ENCODE data around the gene ERP27. TPM values are rescaled to one million over a fixed set of nuclear protein-coding genes. Genes with fewer than 3 reads are reported as not detected.

ERP27 gene
- total RNA-seq, 1 donor from 2014 or later = 1.0 TPM

- H3K9me3 ChIP-seq (ENCODE audit: insufficient read depth, low read depth, low read length) = no peaks in the 10 kb centered on the region
- H3K4me1 Mint-ChIP-seq (ENCODE audit: low read depth, unreplicated experiment) = peaks cover 16% of the 10 kb centered on the region
- no peak overlapping the region for H3K4me3 Mint-ChIP-seq (ENCODE audit: unreplicated experiment)
- no peak overlapping the region for H3K27ac ChIP-seq (ENCODE audit: low read depth, low read length)
- no peaks in the 10 kb centered on the region for H3K79me2 ChIP-seq (ENCODE audit: insufficient read depth, low read length)
- no peaks in the 10 kb centered on the region for H3K36me3 ChIP-seq (ENCODE audit: insufficient read depth, low read length)
- H4K20me1 ChIP-seq (ENCODE audit: insufficient read depth, low read length) = no peaks in the 10 kb centered on the region
- DNase-seq (ENCODE audit: low read depth) = no peak
- no peaks in the 10 kb centered on the region for H3K27me3 Mint-ChIP-seq (ENCODE audit: low read depth, unreplicated experiment)
- no peak overlapping the region for H2AFZ ChIP-seq (ENCODE audit: low read depth, low read length)
- FAIRE-seq = no peak
- H3K4me1 ChIP-seq (ENCODE audit: insufficient read depth, low read length) = peaks cover 8% of the 10 kb centered on the region
- H3K4me2 ChIP-seq (ENCODE audit: low read length) = no peak overlapping the region
- TF ChIP-seq EZH2 (IDR thresholded peaks at IDR 0.05; ENCODE audit: insufficient read depth, low read length) = no peak
- no peak for TF ChIP-seq CTCF (IDR thresholded peaks at IDR 0.05; ENCODE audit: insufficient read depth, low read depth, low read length)
- no peaks in the 10 kb centered on the region for H3K36me3 Mint-ChIP-seq (ENCODE audit: low read depth, unreplicated experiment)
- H3K4me3 ChIP-seq (ENCODE audit: insufficient read depth, low read depth, low read length) = no peak overlapping the region
- H3K9me3 Mint-ChIP-seq (ENCODE audit: unreplicated experiment) = peaks cover 3% of the 10 kb centered on the region
- H3K9ac ChIP-seq (ENCODE audit: low read length) = no peak overlapping the region
- H3K27me3 ChIP-seq (ENCODE audit: insufficient read depth, low read length) = no peaks in the 10 kb centered on the region
- H3K27ac Mint-ChIP-seq (ENCODE audit: unreplicated experiment) = no peak overlapping the region
Measured at GRCh38 chr12:14965221-14965620, 26.9 kb upstream of the ERP27 start.

GRCh38 chr12:14964406-14964805 is 26.1 kb upstream of the ERP27 start:
- H3K27me3 Mint-ChIP-seq (ENCODE audit: low read depth, unreplicated experiment) = no peaks in the 10 kb centered on the region
- Histone ChIP-seq H3K4me1 (ENCODE audit: insufficient read depth, low read length) (peaks cover 8% of the 10 kb centered on the region), H2AFZ (ENCODE audit: low read depth, low read length) (no peak overlapping the region), H3K27ac (ENCODE audit: low read depth, low read length) (no peak overlapping the region), H3K36me3 (ENCODE audit: insufficient read depth, low read length) (no peaks in the 10 kb centered on the region), H3K4me3 (ENCODE audit: insufficient read depth, low read depth, low read length) (no peak overlapping the region), H3K79me2 (ENCODE audit: insufficient read depth, low read length) (no peaks in the 10 kb centered on the region), H4K20me1 (ENCODE audit: insufficient read depth, low read length) (no peaks in the 10 kb centered on the region), H3K27me3 (ENCODE audit: insufficient read depth, low read length) (no peaks in the 10 kb centered on the region), H3K4me2 (ENCODE audit: low read length) (no peak overlapping the region), H3K9ac (ENCODE audit: low read length) (no peak overlapping the region), H3K9me3 (ENCODE audit: insufficient read depth, low read depth, low read length) (no peaks in the 10 kb centered on the region)
- H3K9me3 Mint-ChIP-seq (ENCODE audit: unreplicated experiment) = peaks cover 2% of the 10 kb centered on the region
- no peak for FAIRE-seq
- no peaks in the 10 kb centered on the region for H3K36me3 Mint-ChIP-seq (ENCODE audit: low read depth, unreplicated experiment)
- peaks cover 16% of the 10 kb centered on the region for H3K4me1 Mint-ChIP-seq (ENCODE audit: low read depth, unreplicated experiment)
- no peak overlapping the region for H3K27ac Mint-ChIP-seq (ENCODE audit: unreplicated experiment)
- no peak overlapping the region for H3K4me3 Mint-ChIP-seq (ENCODE audit: unreplicated experiment)
- DNase-seq (ENCODE audit: low read depth) = no peak
- TF ChIP-seq EZH2 (IDR thresholded peaks at IDR 0.05; ENCODE audit: insufficient read depth, low read length) (no peak), CTCF (IDR thresholded peaks at IDR 0.05; ENCODE audit: insufficient read depth, low read depth, low read length) (no peak)

- no peaks in the 10 kb centered on the region for H3K9me3 Mint-ChIP-seq (ENCODE audit: unreplicated experiment)
- no peak overlapping the region for H3K9ac ChIP-seq (ENCODE audit: low read length)
- no peaks in the 10 kb centered on the region for H4K20me1 ChIP-seq (ENCODE audit: insufficient read depth, low read length)
- H3K27me3 Mint-ChIP-seq (ENCODE audit: low read depth, unreplicated experiment) = no peaks in the 10 kb centered on the region
- TF ChIP-seq EZH2 (IDR thresholded peaks at IDR 0.05; ENCODE audit: insufficient read depth, low read length) (no peak), CTCF (IDR thresholded peaks at IDR 0.05; ENCODE audit: insufficient read depth, low read depth, low read length) (no peak)
- H3K9me3 ChIP-seq (ENCODE audit: insufficient read depth, low read depth, low read length) = no peaks in the 10 kb centered on the region
- no peaks in the 10 kb centered on the region for H3K36me3 ChIP-seq (ENCODE audit: insufficient read depth, low read length)
- no peak overlapping the region for H3K4me3 Mint-ChIP-seq (ENCODE audit: unreplicated experiment)
- peaks cover 14% of the 10 kb centered on the region for H3K4me1 Mint-ChIP-seq (ENCODE audit: low read depth, unreplicated experiment)
- no peak overlapping the region for H3K4me3 ChIP-seq (ENCODE audit: insufficient read depth, low read depth, low read length)
- H2AFZ ChIP-seq (ENCODE audit: low read depth, low read length) = no peak overlapping the region
- H3K4me1 ChIP-seq (ENCODE audit: insufficient read depth, low read length) = peaks cover 8% of the 10 kb centered on the region
- no peaks in the 10 kb centered on the region for H3K36me3 Mint-ChIP-seq (ENCODE audit: low read depth, unreplicated experiment)
- no peaks in the 10 kb centered on the region for H3K79me2 ChIP-seq (ENCODE audit: insufficient read depth, low read length)
- DNase-seq (ENCODE audit: low read depth) (no peak), FAIRE-seq (no peak)
- H3K4me2 ChIP-seq (ENCODE audit: low read length) = no peak overlapping the region
- H3K27ac ChIP-seq (ENCODE audit: low read depth, low read length) = no peak overlapping the region
- no peaks in the 10 kb centered on the region for H3K27me3 ChIP-seq (ENCODE audit: insufficient read depth, low read length)
- H3K27ac Mint-ChIP-seq (ENCODE audit: unreplicated experiment) = no peak overlapping the region
Measured at GRCh38 chr12:14963520-14963919, 25.2 kb upstream of the ERP27 start.

All from astrocyte (in vitro differentiated cells and primary cell).